Endometrium (tissue), 2 donors: ENCODE results near the gene RNF4.
"Not testable (repeated sequence)": the region's sequence is repeated elsewhere in the genome, so short reads cannot be mapped to it uniquely, and the experiment has no call there.

Experiments used
- FAIRE-seq: peaks from 2 replicates; lab custom pipeline; 2012; peaks lifted over from hg19 to GRCh38; lab: Jason Lieb, UNC
- donor health status: control.
- donor health status: control.

Gene RNF4

DNA sequence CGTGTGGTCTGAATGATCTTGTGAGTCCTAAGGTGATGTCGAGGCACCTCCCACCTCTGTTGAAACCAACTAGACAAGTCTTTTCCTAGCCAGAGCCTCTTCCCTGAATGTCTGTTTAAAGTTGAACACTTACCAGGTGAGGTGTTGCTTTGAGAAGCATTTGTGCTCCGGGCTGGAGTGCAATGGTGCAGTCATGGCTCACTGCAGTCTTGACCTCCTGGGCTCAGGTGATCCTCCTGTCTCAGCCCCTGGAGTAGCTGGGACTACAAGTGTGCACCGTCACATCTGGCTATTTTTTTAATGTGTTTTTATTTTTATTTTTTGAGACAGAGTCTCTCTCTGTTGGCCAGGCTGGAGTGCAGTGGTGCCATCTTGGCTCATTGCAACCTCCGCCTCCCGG lies 18.1 kb downstream of the RNF4 start:
- no peak for FAIRE-seq

DNA sequence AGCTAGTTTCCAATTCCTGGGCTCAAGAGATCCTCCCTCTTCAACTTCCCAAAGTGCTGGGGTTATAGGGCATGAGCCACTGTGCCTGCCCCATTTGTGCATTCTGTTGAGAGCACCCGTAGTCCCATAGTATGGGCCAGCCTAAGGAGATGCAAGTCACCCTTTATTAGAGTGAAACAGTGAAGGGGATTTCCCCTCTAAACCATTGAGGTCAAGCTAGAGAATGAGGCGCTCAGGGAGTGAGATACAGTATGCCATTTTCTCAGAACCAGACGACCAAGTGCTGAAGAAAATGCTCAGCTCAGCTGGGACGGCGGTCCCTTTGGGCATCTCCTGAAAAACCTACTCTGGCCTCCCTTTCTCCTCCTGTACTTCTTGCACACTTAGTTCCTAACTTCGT lies 18.7 kb downstream of the RNF4 start:
- no peak for FAIRE-seq

DNA sequence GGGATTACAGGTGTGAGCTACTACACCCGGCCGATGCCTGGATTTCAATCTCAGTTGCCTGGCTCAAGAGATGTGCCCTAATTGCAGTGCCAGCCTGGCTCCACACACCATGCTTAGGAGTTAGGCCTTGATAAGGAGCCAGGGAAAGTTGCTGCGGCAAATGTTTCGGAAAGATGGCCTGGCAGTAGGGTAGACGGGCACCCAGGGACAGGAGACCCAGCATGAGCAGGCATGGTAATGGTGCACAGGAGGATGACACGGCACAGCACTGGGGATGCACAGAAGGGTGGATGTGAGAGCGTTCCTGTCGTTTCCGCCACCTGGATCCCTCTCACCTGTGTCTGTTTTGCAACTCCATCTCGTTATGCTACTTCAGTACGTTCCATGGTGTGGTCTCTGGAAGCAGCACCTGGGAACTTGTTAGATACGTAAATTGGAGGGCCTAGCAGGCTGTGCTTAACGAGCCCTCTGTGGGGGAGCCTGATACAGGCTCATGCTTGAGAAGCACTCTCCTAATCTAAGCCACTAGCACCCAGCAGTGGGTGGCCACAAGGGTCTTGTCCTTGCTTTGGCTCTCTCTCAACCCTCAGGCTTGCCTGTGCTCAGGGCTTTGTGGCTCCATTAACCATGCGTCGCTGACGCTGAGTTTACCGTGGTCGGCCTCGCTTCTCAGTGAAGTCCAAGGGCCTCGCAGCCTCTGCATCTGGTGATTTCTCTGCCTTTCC lies 20.3 kb downstream of the RNF4 start:
- no peak for FAIRE-seq

DNA sequence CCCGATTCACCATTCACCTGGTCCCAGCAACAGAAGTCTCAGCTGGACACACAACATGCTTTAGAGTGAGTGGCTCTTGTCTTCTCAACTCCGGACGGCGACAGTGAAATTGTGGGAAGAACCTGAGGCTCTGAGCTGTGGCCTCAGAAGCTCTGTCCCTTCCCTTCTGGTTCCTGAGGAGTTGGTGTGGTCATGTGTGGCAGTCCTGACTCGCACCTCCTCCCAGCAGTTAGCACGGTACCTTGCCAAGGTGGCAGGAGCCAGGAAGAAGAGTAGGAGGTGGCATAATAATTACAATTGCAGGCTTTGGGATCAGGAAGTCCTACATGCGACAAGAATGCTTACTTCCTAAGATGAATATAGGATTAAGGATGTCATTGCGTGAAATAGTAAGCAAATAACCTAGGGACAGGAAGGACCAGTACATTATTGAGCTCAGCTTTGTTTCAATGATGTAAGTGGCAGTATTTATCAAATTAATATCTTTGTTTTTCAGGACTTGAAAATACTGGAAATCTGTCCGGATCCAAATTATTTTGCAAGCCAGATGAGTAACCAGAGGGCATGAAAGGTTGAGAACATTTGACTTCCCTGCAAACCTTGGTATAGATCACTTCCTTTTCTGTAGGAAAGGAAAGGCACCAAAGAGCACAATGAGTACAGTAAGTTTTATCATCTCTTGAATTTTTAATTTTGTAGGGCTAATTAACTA lies 21.1 kb downstream of the RNF4 start:
- FAIRE-seq, result no peak

DNA sequence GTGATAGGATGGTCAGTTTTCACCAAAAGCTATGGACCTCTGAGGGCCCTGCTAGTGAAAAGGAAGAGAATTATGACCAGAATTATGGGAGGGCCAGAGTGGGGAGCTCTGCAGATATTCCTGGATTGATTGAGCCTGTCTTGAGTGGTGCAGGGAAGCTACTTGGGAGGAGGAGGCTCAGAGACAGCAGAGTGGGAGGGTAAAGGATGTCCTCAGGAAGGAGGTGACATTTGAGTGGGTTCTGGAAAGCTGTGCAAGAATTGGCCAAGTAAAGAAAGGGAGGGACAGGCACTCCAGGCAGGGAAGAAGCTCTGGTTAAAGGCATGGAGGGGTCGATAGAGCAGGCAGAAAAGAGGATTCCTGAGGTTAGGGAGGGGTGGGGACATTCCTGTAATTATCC lies 24.1 kb downstream of the RNF4 start:
- no peak for FAIRE-seq

DNA sequence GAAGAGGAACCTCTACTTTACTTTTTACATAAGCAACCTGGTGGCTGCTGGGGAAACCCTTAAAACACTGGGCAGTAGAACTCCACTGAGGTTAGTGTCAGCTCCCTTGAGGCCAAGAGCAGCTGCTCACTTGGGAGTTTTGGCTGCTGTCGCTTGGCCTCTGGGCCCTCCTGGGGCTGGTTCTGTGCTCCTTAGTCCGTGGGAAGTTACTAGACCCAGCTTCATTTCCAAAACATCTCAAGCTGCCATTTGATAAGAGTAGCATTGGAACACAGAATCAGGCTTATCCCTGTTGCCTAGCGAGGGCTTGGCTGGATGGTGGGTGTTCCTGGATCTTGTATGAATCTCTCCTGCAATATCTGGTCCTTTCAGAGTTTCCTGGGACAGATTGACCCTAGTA lies 26.1 kb downstream of the RNF4 start:
- no peak for FAIRE-seq

DNA sequence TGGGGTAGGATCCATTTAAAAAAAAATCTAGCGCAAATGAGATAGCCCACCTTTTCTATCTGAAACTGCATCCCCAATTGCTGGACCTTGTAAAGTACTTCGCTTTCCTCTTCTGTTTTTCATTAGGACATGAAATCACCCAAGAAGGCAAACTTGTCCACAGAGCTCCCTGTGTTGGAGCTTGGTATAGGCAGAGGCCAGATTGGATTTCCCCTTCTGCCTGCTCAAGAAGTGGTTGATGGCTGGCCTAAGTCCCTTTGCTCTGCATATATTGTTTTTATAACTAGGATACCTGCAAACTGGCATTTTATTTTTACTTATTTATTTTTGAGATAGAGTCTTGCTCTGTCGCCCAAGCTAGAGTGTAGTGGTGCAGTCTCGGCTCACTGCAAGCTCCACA lies 28.4 kb downstream of the RNF4 start:
- no peak for FAIRE-seq

DNA sequence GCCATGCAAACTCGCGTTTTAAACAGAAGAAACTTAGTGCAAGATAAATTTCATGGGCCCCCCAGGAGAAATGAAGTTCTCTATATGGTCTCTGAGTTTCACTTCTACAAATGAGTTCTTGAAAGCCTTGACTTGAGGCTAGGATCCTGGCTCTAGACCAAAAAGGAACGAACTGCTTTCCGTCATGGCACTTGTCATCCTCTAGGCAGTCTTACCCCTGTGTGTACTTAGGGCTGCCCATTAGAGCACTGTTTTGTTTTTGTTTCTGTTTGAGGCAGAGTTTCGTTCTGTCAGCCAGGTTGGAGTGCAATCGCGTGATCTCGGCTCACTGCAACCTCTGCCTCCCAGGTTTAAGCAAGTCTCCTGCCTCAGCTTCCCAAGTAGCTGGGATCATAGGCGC lies 29.0 kb downstream of the RNF4 start:
- FAIRE-seq, result no peak

DNA sequence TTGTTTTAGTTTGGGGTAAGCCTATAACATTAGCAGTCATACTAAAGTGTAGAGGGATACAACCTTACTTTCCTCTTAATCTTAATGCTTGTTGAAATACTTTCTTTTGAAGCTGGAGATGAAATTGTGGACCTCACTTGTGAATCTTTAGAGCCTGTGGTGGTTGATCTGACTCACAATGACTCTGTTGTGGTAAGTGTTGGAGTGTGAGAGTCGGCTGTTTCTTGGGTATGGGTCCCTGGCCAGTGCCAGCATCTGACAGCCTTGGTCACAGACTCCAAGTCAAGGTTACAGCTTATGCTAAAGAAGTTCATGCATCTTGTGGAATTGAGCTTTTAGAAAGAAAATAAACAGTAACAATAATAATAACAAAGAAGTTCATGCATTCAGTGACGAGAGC lies 31.6 kb downstream of the RNF4 start:
- no peak for FAIRE-seq

DNA sequence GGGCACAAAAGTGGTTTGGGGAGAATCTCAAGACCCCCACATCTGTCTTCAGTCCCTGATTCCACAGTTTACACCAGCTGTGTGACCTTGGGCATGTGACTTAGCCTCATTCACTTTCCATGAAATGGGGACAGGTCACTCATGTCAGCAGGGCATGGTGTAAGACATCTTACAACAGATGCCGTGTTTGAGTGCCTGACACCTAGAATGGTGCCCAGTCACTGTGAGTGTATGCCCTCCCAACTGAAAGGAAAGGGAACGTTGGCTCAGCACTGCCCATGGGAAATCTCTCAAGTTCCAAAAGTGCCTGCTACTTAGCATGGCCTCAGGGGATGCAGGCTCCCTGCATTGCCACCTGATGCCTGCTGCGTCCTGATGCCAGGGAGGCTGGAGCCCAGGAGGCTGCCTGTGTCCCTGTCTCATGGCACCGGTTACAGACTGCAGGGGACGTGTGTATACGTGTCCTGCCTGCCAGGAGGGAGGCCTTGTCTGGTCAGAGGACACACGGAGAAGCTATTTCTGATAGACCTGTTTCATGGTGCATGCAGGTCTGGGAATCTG lies 32.2 kb downstream of the RNF4 start:
- no peak for FAIRE-seq

DNA sequence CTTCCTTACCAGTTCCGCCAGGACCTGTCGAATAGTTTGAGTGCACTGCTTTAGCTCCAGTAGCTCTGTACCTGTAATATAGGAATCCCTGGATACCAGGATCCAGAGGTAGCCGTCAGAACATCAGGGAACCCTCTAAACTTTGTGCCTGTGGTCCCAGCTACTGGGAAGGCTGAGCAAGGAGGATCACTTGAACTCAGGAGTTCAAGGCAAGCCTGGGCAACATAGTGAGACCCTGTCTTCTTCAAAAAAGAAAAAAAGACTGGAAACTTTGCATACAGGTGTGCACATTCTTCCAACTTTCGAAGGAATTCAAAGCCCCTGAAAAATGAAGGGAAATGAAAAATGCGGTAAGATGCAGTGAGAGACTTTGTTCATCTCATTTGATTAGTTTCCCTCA lies 34.9 kb downstream of the RNF4 start:
- FAIRE-seq, result no peak

DNA sequence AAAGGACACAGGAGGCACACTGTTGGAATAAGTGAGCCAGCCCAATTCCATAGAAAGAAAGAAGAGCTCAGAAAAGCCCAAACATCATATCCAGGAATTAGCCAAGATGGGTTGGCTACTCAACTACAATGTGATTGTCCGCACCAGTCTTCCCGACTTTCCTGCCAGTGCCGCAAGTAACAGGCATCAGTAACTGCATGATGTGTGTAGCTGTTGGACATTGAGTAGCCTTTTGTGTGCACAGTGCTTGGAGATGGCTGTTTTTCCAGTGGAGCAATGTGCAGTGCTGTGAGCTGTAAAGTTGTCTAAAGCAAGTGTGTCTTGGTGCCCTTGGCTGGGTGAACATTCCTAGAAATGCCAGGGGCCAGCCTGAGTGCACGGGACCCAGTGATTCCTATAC lies 38.4 kb downstream of the RNF4 start:
- no peak for FAIRE-seq

DNA sequence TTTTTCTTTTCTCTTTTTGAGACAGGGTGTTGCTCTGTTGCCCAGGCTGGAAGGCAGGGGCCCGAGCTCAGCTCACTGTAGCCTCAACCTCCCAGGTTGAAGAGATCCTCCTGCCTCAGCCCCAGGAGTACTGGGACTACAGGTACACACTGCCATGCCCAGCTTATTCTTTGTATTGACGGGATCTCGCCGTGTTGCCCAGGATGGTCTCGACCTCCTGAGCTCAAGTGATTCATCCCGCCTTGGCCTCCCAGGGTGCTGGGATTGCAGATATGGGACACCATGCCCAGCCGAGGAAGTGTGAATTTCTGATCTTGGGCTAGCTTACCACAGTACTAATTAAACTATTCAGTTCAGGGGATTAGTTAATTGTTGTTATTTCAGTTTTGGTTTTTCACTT lies 38.9 kb downstream of the RNF4 start:
- no peak for FAIRE-seq

DNA sequence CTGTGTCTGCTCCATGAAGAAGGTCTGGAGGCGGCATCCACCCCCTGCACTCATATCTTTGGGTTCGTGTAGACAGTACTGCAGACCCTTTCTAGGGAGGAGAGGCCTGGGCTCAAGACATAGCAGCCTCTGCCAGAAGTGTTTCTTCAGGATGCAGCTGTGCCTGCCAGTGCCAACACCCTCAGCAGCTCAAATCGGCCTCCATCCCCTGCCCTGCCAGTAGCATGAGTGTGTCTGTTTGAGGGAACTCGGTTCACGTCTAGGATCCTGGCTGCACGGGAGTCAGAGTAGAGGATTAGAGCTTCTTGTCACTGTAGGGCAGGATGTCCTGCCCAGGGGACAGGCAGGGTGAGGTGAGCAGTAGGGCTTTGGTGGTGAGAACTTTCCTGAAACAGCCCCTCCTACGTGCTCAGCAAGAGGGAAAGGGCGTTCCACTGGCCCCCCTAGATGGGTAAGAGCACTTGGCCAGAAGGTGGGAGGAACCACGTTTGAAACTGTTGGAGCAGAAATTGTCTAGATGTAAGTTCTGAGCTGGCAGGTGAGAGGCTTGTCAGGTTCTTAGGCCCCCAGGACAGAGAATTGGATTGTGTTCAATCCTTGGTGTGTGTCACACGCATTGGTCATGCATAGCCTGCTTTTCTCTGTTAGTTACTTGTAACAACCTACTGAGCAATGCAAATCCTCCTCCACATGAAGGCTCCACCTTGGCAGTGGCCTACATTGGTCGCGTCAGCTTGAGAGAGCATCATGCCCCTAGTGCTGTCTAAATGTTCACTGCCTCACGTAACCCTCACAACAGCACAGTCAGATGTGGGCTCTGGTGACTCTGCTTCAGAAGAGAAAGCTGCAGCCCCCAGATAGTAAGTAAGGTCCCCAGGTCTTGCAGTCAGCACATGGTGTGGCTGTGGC lies 41.7 kb downstream of the RNF4 start:
- FAIRE-seq, result no peak

DNA sequence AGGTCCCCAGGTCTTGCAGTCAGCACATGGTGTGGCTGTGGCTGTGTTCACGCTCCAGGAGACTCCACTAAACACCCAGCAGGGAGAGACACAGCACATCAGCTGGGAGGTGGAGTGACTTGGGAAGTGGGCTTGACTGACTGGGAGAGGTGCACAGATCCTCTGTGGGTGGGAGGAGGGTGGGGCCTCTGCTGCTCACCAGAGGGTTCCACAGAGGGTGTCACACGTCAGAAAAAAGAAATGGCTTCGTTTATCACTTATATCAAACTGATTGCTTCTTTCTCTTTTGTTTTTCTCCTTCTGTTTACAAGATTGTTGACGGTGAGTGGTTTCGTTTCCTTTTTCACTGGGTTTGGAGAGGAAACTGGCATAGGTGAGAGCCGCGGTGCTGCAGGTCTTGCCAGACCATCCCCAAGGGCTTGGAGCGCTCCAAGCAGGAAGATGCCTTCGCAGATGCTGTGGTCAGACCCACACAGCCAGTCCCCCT lies 42.8 kb downstream of the RNF4 start:
- FAIRE-seq, result no peak

DNA sequence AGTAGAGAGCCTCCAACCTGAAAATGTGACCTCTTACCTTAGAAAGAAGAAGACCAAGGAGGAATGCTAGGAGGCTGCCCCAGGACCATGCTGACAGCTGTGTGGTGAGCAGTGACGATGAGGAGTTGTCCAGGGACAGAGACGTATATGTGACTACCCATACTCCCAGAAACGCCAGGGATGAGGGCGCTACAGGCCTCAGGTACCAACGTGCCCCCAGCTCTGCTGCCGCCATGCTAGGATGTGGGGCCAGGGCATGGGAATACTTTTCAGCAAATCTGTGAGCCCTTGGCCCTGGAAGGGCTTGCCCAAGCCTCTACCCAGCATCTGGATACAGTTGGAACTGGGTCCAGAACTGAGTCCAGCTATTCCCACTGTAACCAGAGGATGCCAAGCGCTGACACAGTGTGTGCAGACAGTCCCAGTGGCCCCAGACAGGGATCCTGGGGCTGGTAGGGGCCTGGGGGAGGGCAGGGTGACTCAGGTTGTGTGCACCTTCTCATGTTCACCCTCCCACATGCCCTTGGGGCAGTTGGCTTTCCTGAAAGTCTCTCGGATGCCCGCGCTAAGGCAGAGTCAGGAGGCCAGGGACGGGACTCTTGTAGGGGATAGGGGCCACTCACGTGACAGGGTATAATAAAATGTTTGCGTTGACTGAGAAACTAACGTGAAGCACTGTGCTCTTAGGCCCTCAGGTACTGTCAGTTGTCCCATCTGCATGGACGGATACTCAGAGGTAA lies 43.7 kb downstream of the RNF4 start:
- FAIRE-seq, result no peak

DNA sequence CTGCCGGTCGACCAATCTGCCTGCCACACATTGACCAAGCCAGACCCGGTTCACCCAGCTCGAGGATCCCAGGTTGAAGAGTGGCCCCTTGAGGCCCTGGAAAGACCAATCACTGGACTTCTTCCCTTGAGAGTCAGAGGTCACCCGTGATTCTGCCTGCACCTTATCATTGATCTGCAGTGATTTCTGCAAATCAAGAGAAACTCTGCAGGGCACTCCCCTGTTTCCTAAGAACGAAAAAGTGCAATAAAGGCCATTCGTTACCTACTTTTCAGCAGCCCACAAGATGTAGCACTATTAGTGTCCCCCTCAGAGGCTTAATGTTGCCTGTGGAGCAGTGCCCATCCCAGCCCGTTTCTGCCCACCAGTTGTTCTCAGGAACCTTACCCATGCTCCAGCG lies 45.3 kb downstream of the RNF4 start:
- FAIRE-seq, result not testable (repeated sequence)

DNA sequence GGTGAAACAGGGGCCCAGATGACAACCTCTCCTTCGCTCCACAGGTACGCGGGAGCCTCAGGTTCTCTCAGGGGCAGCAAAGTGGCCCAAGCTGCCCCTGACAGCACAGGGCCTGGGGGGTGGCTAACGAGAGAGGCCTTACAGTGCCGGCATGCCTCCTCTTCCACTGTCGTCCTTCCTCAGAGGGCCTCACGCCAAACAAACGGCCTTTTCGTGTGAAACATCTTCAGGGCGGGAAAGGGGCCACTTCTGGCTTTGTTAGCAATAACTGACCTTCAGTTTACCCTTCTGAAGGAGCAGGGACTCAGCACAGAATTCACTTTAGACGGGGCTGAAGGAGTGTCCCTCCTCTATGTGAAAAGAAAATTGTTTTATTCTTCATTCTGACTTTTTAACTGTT lies 46.0 kb downstream of the RNF4 start:
- FAIRE-seq, result not testable (repeated sequence)

DNA sequence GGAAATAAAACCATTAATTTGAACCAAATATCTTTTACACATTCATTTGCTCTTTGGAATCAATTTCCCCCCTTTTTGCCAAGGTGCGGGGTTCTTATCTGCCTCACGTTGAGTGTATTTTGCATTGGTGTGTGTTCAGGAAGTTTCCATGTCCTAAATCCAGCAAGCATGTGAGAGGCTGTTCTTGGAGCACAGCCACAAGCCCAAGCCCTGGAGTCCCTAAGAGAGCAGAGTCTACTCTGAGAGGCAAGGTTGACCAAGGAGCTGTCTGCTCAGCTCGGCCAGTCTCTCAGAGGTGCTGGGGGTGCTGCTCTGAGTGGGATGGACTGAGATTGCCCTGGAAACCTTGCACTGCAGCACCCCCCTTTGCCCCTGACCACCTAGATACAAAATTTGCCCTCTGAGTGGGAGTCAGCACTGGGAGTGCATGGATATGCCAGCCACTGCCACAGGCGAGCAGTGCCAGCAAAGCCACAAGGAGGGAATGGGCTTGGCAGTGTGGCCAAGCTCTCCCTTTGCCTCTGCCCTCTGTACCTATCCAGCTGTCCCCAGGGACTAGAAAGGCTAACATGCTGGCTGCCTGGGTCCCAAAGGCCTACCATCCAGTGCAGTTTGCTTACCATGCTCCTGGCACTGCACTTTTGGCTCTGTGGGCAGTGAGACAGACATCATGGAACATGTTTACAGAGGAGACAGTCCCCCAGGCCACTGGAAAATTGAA lies 47.1 kb downstream of the RNF4 start:
- no peak for FAIRE-seq

DNA sequence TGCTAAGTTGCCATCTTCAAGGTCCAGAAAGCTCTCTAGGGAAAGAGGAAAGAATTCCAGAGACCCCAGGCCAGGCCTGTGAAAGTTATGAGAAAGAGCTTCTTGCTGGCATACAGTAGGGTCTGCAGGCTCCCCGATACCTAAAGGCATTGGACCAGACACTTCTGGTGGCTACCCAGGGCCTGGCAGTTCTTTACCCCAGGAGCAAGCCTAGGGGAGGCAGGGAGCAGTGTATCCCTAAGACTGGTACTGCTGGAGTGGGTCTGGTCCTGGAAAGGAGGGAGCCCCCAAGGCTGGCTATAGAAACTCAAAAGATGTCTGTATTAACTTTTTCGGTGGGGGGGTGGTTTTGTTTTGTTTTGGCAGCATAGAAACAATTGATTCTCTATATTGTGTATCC lies 47.7 kb downstream of the RNF4 start:
- no peak for FAIRE-seq

DNA sequence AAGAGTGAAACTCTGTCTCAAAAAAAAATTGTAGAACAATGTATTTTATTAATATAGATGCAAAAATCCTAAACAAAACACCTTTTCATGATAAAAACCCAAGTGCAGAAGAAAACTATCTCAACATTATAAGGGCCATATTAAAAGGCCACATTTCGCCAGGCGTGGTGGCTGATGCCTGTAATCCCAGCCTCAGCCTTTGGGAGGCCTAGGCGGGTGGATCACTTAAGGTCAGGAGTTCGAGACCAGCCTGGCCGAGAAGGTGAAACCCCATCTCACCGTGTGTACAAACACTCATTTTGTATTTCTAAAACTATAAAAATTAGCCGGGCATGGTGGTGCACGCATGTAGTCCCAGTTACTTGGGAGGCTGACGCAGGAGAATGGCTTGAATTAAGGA lies 57.7 kb downstream of the RNF4 start:
- FAIRE-seq, result no peak
